GM18526 (cell line): ENCODE measurements around the gene DYRK1B.

Source experiments
- POLR2A ChIP-seq: IDR thresholded peaks from 3 replicates; pipeline ENCODE4 v1.6.1; 2011; ENCODE audit not compliant: insufficient read length; ENCODE audit errors: extremely low read depth

Gene DYRK1B

DNA sequence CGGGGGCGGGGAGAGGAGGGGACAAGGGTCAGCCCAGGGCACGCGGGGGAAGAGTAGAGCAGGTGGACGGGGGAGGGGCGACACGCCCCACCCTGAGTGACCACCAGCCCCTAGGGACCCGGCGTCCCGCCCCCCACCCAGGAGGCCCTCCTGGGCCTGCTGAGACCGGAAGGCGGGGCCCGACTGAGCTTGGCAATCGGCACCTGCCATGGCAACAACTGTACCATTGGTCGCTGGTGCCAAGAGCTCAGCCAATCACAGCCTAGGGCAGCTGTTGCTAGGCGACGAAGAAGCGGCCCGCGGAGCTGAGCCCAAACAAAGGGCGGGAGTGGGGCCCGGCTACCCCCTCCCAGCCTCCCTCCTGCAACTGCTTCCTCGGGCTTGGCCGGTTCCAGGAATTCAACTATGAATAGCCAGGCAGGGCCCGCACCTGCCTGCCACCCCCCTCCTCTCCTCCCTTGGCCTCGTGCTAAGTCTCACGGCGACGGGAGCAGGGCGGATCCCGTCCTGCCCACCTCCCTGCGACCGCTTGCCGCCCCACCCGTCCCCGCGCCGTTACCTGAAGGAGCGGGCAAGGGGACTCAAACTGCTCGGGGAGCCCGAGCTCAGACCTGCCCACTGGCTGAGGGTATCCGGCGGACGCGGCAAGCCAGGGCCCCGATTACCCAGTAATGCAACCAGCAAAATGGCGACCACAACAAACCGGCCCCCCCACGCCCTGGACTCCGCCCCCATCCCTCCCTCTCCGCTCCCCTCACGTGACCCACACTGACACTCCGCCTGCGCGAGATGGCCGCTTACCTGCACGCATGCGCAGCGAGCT lies at the start of gene DYRK1B:
Gene DYRK1B, minus strand, starts transcription at position 699 of the 823 bp plus-strand sequence. CDS start 2,295 bp downstream, outside the sequence.
- TF ChIP-seq POLR2A = no peak

GRCh38 chr19:39878398-39878797 lies 44.4 kb upstream of the DYRK1B start:
- TF ChIP-seq POLR2A = no peak

- TF ChIP-seq POLR2A = no peak
Observed at GRCh38 chr19:39874404-39874803, 40.4 kb upstream of the DYRK1B start.

GRCh38 chr19:39873385-39873784 lies 39.4 kb upstream of the DYRK1B start:
- no peak for TF ChIP-seq POLR2A

DNA sequence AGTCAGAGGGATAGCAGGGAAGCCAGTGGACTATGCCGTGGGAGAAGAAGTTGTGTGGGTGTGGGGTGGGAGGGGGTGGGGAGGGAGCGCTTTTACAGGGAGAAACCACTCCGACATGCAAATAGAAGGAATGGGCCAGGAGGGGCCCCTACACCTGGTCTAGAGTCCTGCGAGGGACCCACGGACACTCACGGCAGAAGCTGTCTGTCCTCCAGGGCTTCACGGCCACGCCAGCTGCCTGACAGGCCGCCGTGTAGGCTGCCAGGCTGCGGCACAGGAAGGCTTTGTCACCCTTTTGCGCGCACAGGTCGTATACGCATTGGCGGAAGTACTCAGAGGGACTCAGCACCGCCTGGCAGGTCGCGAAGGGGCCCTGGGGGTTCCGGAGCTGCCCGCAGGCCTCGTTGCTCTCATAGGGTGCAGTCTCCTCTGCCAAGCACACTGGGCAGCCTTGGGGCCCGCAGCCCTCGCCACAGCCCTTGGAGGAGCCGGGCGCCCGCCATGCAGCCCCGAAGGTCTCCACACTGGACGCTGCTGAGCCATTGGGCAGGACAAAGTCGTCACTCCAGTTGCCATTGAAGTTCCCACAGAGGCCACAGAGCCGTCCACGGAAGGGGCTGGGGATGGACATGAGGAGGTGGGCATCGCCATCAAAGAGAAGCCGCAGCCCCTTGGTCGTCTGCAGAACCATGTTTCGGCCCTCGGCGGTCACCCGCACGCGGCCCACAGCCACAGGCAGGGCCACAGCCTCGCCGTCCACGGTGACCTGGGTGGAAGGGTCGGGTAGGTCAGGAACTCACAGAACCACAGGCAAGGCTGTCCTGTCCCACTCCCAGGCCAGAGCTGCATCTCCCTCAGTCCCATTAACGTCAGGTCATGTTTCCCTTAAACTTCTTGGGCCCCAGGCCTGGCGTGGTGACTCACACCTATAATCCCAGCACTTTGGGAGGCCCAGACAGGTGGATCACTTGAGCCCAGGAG lies 38.2 kb upstream of the DYRK1B start:
- TF ChIP-seq POLR2A = no peak

- no peak for TF ChIP-seq POLR2A
Observed at GRCh38 chr19:39871362-39871761, 37.4 kb upstream of the DYRK1B start.

- no peak for TF ChIP-seq POLR2A
Observed at GRCh38 chr19:39870171-39870971, 36.4 kb upstream of the DYRK1B start.

DNA sequence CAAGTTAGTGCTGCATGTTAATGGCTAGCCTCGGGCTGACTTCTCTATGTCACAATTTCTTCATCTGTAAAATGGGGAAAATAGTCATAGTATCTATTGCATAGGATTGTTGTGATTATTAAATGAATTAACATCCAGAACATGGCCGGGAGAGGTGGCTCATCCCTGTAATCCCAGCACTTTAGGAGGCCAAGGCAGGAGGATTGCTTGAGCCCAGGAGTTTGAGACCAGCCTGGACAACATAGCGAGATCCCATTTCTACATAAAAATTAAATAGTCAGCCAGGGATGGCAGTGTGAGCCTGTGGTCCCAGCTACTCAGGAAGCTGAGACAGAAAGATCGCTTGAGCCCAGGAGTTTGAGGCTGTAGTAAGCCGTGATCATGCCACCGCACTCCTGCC lies 34.0 kb upstream of the DYRK1B start:
- TF ChIP-seq POLR2A = no peak

DNA sequence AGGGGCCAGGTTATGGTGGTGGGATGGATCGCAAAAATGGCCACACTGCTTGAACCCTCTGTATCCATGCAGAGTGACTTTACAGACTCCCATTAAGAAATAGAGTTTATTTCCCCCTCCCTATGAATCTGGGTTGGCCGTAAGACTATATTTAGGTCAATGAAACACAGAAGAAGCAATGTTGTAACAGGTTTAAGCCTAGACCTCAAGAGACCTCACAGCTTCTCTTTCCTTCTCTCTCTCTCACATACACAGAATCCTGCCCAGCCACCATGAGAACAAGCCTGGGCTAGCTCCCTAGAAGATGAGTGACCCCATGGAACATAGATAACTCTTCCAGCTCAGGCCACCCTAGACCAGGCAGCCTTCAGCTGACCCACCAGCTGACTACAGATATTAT lies 33.2 kb upstream of the DYRK1B start:
- TF ChIP-seq POLR2A = no peak

DNA sequence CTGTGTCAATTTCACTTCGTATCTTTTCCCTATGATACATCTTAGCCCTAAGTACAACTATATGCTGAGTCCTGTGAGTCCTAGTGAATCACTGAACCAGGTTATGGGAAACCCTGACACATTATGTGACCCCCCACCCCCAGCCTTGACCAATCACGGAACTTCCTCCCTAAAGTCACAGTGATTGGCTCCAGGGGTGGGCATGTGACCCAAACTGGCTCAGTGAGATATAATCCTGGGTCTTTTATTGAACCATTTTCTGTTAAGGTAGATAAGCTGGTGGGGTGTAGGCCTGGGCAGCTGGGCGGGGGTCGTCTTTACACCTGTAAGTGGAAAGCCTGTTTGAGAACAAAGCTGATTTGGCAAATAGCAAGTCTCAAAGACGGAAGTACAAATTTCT lies 32.0 kb upstream of the DYRK1B start:
- TF ChIP-seq POLR2A = no peak

GRCh38 chr19:39865186-39865585 lies 31.2 kb upstream of the DYRK1B start:
- no peak for TF ChIP-seq POLR2A

- no peak for TF ChIP-seq POLR2A
Observed at GRCh38 chr19:39864118-39864517, 30.2 kb upstream of the DYRK1B start.

- TF ChIP-seq POLR2A = no peak
Observed at GRCh38 chr19:39858541-39858940, 24.6 kb upstream of the DYRK1B start.

DNA sequence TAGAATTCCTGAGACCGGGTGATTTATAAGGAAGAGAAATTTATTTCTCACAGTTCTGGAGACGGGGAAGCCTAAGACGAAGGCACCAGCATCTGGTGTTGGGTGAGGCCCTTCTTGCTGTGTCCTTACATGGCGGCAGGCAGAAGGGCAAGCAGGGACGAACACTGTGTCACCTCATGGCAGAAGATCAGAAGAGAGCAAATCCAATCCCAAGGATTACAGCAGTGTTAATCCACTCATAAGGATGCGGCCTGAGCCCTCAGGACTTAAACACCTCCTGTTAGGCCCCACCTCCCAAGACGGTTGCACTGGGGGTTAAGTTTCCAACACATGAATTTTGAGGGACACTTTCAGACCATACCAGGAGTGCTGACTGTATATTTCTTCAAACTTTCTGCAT lies 18.9 kb upstream of the DYRK1B start:
- no peak for TF ChIP-seq POLR2A

GRCh38 chr19:39850892-39851291 lies 16.9 kb upstream of the DYRK1B start:
- TF ChIP-seq POLR2A = no peak
